PC-9 (cell line): ENCODE results near the gene PPP1R7. TPM values are rescaled to one million over a fixed set of nuclear protein-coding genes. Genes with fewer than 3 reads are reported as not detected.

Experiments used
- BruUV-seq: library from RNA; stranded (reverse); fragments of 400-500 nt; replicated peaks from 2 replicates; lab custom pipeline; 2021; lab: Mats Ljungman, UMichigan
- CTCF ChIA-PET: fragments of 300-600 bp; sonication (Branson Sonifier 250); formaldehyde crosslinking; loops from one replicate; lab custom pipeline; 2022; ENCODE audit warnings: antibody characterized with exemption; lab: Charles Lee
- POLR2A ChIA-PET: fragments of 300-600 bp; sonication (Branson Sonifier 250); formaldehyde crosslinking; loops from one replicate; lab custom pipeline; 2022; ENCODE audit warnings: antibody characterized with exemption; ENCODE audit not compliant: unreplicated experiment; lab: Charles Lee
- DNase-seq, 2 experiments: peaks; one replicate each; pipeline versions ENCODE4 v3.0.0 to v3.0.0-alpha.2; 2015 to 2022; ENCODE audit warnings: mixed read lengths in 1 of 2
- H2AFZ ChIP-seq: fragments of 200-600 bp; sonication (generic); 2 replicates; pipeline ENCODE4 v1.8.1; 2017; ENCODE audit warnings: antibody characterized with exemption
- H3F3A ChIP-seq: fragments of 200-600 bp; sonication (generic); 2 replicates; pipeline ENCODE4 v1.8.1; 2017; ENCODE audit warnings: antibody characterized with exemption, mild to moderate bottlenecking, low read depth; ENCODE audit not compliant: insufficient read depth
- H3K27ac ChIP-seq: fragments of 200-600 bp; sonication (generic); 2 replicates; pipeline ENCODE4 v1.6.1; 2016; ENCODE audit warnings: mixed run types
- H3K27me3 ChIP-seq: fragments of 200-600 bp; sonication (generic); 2 replicates; pipeline ENCODE4 v1.6.1; 2016; ENCODE audit warnings: low read depth, mixed run types; ENCODE audit not compliant: insufficient read depth
- H3K36me3 ChIP-seq: fragments of 200-600 bp; sonication (generic); 2 replicates; pipeline ENCODE4 v1.6.1; 2016; ENCODE audit warnings: low read depth, mixed run types
- H3K4me1 ChIP-seq: fragments of 200-600 bp; sonication (generic); replicated peaks from 2 replicates; pipeline ENCODE4 v1.6.1; 2016; ENCODE audit warnings: mixed run types; ENCODE audit not compliant: insufficient read depth
- H3K4me2 ChIP-seq: fragments of 200-600 bp; sonication (generic); 2 replicates; pipeline ENCODE4 v1.6.1; 2017; ENCODE audit warnings: mixed run types
- H3K4me3 ChIP-seq: fragments of 200-600 bp; sonication (generic); 2 replicates; pipeline ENCODE4 v1.6.1; 2016; ENCODE audit warnings: mixed run types
- H3K79me2 ChIP-seq: fragments of 200-600 bp; sonication (generic); 2 replicates; pipeline ENCODE4 v1.6.1; 2017; ENCODE audit warnings: low read depth, mixed run types
- H3K9me2 ChIP-seq: fragments of 200-600 bp; sonication (generic); 2 replicates; pipeline ENCODE4 v1.8.1; 2017; ENCODE audit warnings: mild to moderate bottlenecking; ENCODE audit not compliant: insufficient read depth
- H3K9me3 ChIP-seq: fragments of 200-600 bp; sonication (generic); 2 replicates; pipeline ENCODE4 v1.8.1; 2016; ENCODE audit warnings: low read depth; ENCODE audit not compliant: insufficient read depth
- H4K20me1 ChIP-seq: fragments of 200-600 bp; sonication (generic); 2 replicates; pipeline ENCODE4 v1.8.1; 2017; ENCODE audit not compliant: insufficient read depth
- CTCF ChIP-seq: fragments of 200-600 bp; sonication (generic); conservative IDR thresholded peaks from 2 replicates; pipeline ENCODE4 v1.6.1; 2017; ENCODE audit warnings: mixed run types, antibody characterized with exemption, mild to moderate bottlenecking, moderate library complexity
- EZH2 ChIP-seq: fragments of 200-600 bp; sonication (generic); IDR thresholded peaks from 2 replicates; pipeline ENCODE4 v1.8.0; 2017; ENCODE audit warnings: antibody characterized with exemption, low read depth
- intact Hi-C: fragments of 100-400 bp; cut with micrococcal nuclease; formaldehyde crosslinking; loops from one replicate; pipeline ENCODE4 v1.10.0; 2022; ENCODE audit not compliant: unreplicated experiment
- total RNA-seq: library from RNA; stranded (reverse); gene quantifications from 2 replicates; pipeline ENCODE4 v1.2.3, GENCODE V29; 2021

Gene PPP1R7
- total RNA-seq, 1 experiment from 2014 or later: 113 TPM

DNA sequence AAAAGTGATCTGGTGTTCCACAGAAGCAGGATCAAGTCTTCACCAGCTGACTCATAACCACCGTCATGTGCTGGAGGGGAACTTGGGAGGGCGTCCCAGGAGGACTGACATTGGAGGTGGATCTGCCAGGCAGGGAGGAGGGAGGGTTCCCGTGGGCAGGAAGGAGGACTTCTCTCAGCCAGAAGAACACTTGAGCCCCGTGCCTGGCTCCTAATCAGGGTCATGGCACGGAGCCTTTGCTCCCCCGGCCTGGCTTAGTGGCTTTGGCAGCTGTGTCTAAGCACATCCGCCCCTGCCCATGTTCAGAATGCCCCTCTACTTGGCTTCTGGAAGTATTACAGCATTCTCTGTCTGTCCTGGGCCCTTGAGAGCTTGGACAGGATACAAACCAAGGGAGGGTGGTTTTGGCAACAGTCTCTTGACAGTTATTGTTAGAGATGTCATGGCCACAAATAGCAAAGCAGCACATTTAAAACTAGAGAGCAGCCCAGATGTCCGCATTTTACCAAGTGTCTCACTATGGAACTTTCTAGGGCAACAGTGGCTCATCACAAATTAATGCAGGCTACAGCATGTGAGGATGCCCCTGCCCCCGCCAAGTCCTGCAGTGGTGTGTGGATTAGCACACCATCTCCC lies 11.5 kb downstream of the PPP1R7 start:
- Histone ChIP-seq H3K79me2 (no peaks in the 10 kb centered on the region), H3K27ac (no peak overlapping the region), H3K36me3 (peaks cover 31% of the 10 kb centered on the region), H3K27me3 (no peaks in the 10 kb centered on the region), H3K4me2 (no peak overlapping the region), H4K20me1 (peaks cover 4% of the 10 kb centered on the region; the same call in 1 of the 2 replicates), H3K4me3 (no peak overlapping the region), H3K9me2 (no peaks in the 10 kb centered on the region), H2AFZ (no peak overlapping the region), H3F3A (no peaks in the 10 kb centered on the region), H3K4me1 (no peaks in the 10 kb centered on the region), H3K9me3 (no peaks in the 10 kb centered on the region)
- TF ChIP-seq CTCF (no peak), EZH2 (no peak)
- no peak for DNase-seq
- intact Hi-C loops: no loop called here
- ChIA-PET POLR2A (no interaction called here), CTCF (no interaction called here)
- BruUV-seq: no TSS peak

DNA sequence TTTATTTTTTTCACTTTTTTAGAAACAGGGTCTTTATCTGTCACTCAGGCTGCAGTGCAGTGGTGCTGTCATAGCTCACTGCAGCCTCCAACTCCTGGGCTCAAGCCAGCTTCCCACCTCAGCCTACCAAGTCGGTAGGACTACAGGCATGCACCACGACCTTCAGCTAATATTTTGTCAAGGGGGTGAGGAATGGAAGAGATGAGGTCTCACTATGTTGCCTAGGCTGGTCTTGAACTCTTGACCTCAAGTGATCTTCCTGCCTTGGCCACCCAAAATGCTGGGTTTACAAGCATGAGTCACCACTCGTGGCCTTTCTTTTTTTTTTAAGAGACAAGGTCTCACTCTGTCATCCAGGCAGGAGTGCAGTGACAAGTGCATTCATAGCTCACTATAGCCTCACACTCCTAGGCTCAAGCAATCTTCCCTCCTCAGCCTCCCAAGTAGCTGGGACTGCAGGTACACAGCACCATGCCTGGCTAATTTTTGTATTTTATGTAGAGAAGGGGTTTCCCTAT lies 13.4 kb downstream of the PPP1R7 start:
- Histone ChIP-seq H3K9me3 (no peaks in the 10 kb centered on the region), H3K4me3 (no peak overlapping the region), H3K27me3 (no peaks in the 10 kb centered on the region), H4K20me1 (no peaks in the 10 kb centered on the region), H3K4me2 (no peak overlapping the region), H3K4me1 (no peaks in the 10 kb centered on the region), H2AFZ (no peak overlapping the region), H3K36me3 (peaks cover 22% of the 10 kb centered on the region), H3K27ac (no peak overlapping the region), H3F3A (no peaks in the 10 kb centered on the region), H3K9me2 (no peaks in the 10 kb centered on the region), H3K79me2 (no peaks in the 10 kb centered on the region)
- ChIA-PET POLR2A (no interaction called here), CTCF (no interaction called here)
- no peak for DNase-seq
- TF ChIP-seq CTCF: no peak
- TF ChIP-seq EZH2: no peak
- intact Hi-C loops: no loop called here
- BruUV-seq: no TSS peak

DNA sequence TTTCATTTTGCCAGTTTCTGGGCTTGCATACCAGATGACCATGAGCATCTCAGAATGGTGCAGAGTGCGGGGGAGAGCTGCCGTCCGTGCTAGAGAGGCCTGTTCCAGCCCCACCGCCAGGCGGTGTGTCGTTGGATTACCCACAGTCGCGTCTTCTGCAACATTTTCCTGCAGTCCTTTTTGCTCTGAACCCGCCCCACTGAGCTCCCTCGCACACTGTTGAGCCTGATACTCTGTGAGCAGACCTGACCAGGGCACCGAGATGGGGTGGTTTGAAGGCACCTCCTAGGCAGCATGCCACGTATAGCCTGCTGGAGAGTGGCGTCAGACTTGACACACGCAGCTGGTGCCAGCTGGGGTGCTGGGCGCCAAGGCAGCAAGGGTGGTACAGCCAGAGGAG lies 18.1 kb downstream of the PPP1R7 start:
- Histone ChIP-seq H4K20me1 (no peaks in the 10 kb centered on the region), H3K4me1 (no peaks in the 10 kb centered on the region), H3K79me2 (no peaks in the 10 kb centered on the region), H3K27me3 (no peaks in the 10 kb centered on the region), H3K9me2 (no peaks in the 10 kb centered on the region), H3K4me2 (no peak overlapping the region), H2AFZ (no peak overlapping the region), H3K36me3 (peaks cover 26% of the 10 kb centered on the region), H3F3A (no peaks in the 10 kb centered on the region), H3K27ac (no peak overlapping the region), H3K4me3 (no peak overlapping the region), H3K9me3 (peaks cover 11% of the 10 kb centered on the region; the same call in 1 of the 2 replicates)
- DNase-seq: no peak
- no peak for TF ChIP-seq CTCF
- TF ChIP-seq EZH2: no peak
- intact Hi-C loops: no loop called here
- CTCF ChIA-PET: no interaction called here
- POLR2A ChIA-PET: no interaction called here
- BruUV-seq: no TSS peak
